Measurements from ENCODE around the gene CAMK2D.

CAMK2D gene

DNA sequence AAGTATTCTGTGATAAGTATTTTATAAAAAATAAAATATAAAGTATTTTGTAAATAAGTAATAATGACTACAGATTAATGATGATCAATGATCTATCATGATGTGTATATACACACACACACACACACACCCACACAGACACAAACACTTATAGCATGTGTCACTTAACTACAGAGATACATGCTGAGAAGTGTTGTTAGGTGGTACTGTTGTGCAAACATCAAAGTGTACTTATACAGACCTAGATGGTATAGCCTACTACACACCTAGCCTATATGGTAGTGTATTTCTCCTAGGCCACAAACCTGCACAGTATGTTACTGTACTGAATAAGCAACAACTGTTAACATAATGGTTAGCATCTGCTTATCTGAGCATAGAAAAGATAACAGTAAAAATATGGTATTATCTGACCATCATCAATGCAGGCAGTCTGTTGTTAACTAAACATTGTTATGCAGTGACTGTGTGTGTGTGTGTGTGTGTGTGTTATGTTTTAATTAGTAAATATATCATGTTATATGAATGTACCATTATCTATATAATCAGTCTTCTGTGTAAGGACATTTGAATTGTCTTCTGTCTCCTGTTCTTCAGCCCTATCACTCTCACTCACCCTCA, 138.2 kb downstream of the CAMK2D start:
- Histone ChIP-seq H3K79me2 (ENCODE audit: insufficient read depth, low read length) (no peaks in the 10 kb centered on the region), H4K20me1 (ENCODE audit: insufficient read depth, low read length) (no peaks in the 10 kb centered on the region), H3K4me2 (ENCODE audit: insufficient read depth, low read length) (no peak overlapping the region), H3K4me1 (ENCODE audit: insufficient read depth, low read length) (no peaks in the 10 kb centered on the region), H3K9ac (ENCODE audit: low read depth, low read length) (no peak overlapping the region), H3K27me3 (ENCODE audit: insufficient read depth, low read length, poor library complexity) (no peaks in the 10 kb centered on the region), H3K4me3 (ENCODE audit: low read depth in 1 of 2, low read length in 2 of 2) (no peak overlapping the region), H3K27ac (ENCODE audit: low read length) (no peak overlapping the region), H3K9me3 (ENCODE audit: insufficient read depth, low read length, severe bottlenecking) (no peaks in the 10 kb centered on the region), H3K36me3 (ENCODE audit: insufficient read depth, low read length) (no peaks in the 10 kb centered on the region), H2AFZ (ENCODE audit: low read depth, low read length) (no peak overlapping the region)
- no peak for DNase-seq
- no peak for ATAC-seq (ENCODE audit: insufficient read depth, low read depth)
- TF ChIP-seq EZH2 (IDR thresholded peaks at IDR 0.05; ENCODE audit: borderline replicate concordance, low read depth, low read length, severe bottlenecking) = no peak
- no peak for TF ChIP-seq CTCF (IDR thresholded peaks at IDR 0.05; ENCODE audit: borderline replicate concordance, extremely low read depth, low read length, poor library complexity, severe bottlenecking)

DNA sequence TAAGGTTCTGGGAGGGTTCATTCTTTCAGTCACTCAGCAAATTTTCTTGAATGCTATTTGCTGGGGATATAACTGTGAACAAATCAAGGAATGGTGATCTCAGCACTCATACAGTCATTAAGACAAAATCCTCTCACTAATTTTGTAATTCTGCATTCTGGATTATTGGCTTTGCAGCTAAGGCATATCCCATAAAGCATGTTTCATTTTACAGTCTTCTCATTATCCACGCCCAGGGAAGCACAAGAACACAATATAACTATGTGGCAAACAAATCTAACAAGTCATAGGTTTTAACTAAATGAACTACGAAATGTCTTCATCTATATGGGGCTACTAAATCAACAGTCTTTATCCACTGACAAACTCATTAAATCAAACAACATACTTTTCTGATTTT, 139.9 kb downstream of the CAMK2D start:
- Histone ChIP-seq H3K27ac (ENCODE audit: low read length) (no peak overlapping the region), H4K20me1 (ENCODE audit: insufficient read depth, low read length) (no peaks in the 10 kb centered on the region), H3K4me1 (ENCODE audit: insufficient read depth, low read length) (no peaks in the 10 kb centered on the region), H3K79me2 (ENCODE audit: insufficient read depth, low read length) (no peaks in the 10 kb centered on the region), H3K27me3 (ENCODE audit: insufficient read depth, low read length, poor library complexity) (no peaks in the 10 kb centered on the region), H3K36me3 (ENCODE audit: insufficient read depth, low read length) (no peaks in the 10 kb centered on the region), H3K9me3 (ENCODE audit: insufficient read depth, low read length, severe bottlenecking) (no peaks in the 10 kb centered on the region), H3K4me3 (ENCODE audit: low read depth in 1 of 2, low read length in 2 of 2) (no peak overlapping the region), H3K9ac (ENCODE audit: low read depth, low read length) (no peak overlapping the region), H3K4me2 (ENCODE audit: insufficient read depth, low read length) (no peak overlapping the region), H2AFZ (ENCODE audit: low read depth, low read length) (no peak overlapping the region)
- TF ChIP-seq CTCF (IDR thresholded peaks at IDR 0.05; ENCODE audit: borderline replicate concordance, extremely low read depth, low read length, poor library complexity, severe bottlenecking) (no peak), EZH2 (IDR thresholded peaks at IDR 0.05; ENCODE audit: borderline replicate concordance, low read depth, low read length, severe bottlenecking) (no peak)
- DNase-seq = no peak
- no peak for ATAC-seq (ENCODE audit: insufficient read depth, low read depth)

- DNase-seq (no peak), ATAC-seq (ENCODE audit: insufficient read depth, low read depth) (no peak)
- Histone ChIP-seq H2AFZ (ENCODE audit: low read depth, low read length) (no peak overlapping the region), H3K4me1 (ENCODE audit: insufficient read depth, low read length) (no peaks in the 10 kb centered on the region), H3K36me3 (ENCODE audit: insufficient read depth, low read length) (no peaks in the 10 kb centered on the region), H3K27me3 (ENCODE audit: insufficient read depth, low read length, poor library complexity) (no peaks in the 10 kb centered on the region), H3K4me3 (ENCODE audit: low read depth in 1 of 2, low read length in 2 of 2) (no peak overlapping the region), H3K4me2 (ENCODE audit: insufficient read depth, low read length) (no peak overlapping the region), H3K9me3 (ENCODE audit: insufficient read depth, low read length, severe bottlenecking) (no peaks in the 10 kb centered on the region), H4K20me1 (ENCODE audit: insufficient read depth, low read length) (no peaks in the 10 kb centered on the region), H3K9ac (ENCODE audit: low read depth, low read length) (no peak overlapping the region), H3K79me2 (ENCODE audit: insufficient read depth, low read length) (no peaks in the 10 kb centered on the region), H3K27ac (ENCODE audit: low read length) (no peak overlapping the region)
- TF ChIP-seq EZH2 (IDR thresholded peaks at IDR 0.05; ENCODE audit: borderline replicate concordance, low read depth, low read length, severe bottlenecking) = no peak
- TF ChIP-seq CTCF (IDR thresholded peaks at IDR 0.05; ENCODE audit: borderline replicate concordance, extremely low read depth, low read length, poor library complexity, severe bottlenecking) = no peak
These were observed 141.5 kb downstream of the CAMK2D start for GRCh38 chr4:113620032-113620431.

Data from DND-41 (cell line).